ENCODE measurements around the gene PTPRU.

- TF ChIP-seq POLR2A (IDR thresholded peaks at IDR 0.05) (no peak), CTCF (IDR thresholded peaks at IDR 0.05 in 4 of 5, conservative IDR thresholded peaks at IDR 0.05 in 1 of 5) (no peak)
These were observed 67.8 kb downstream of the PTPRU start for GRCh38 chr1:29304025-29304684.

Data from gastrocnemius medialis (tissue), 4 donors.